Vagina (tissue), 2 donors: ENCODE measurements around the gene EIF5B.

ENCODE experiments used
- CTCF ChIP-seq, 3 experiments: fragments of 450-650 bp in 2 of 3; fragments of 200-600 bp in 1 of 3; sonication (generic) in 1 of 3; IDR thresholded peaks; one replicate each; pipeline ENCODE4 v1.5.1; 2017 to 2019; ENCODE audit warnings: antibody characterized with exemption in 3 of 3, mild to moderate bottlenecking in 2 of 3, moderate library complexity in 2 of 3
- POLR2A ChIP-seq, 2 donors: fragments of 450-650 bp; IDR thresholded peaks; one replicate each; pipeline ENCODE4 v1.6.1; 2017; ENCODE audit warnings: antibody characterized with exemption in 2 of 2, mild to moderate bottlenecking in 2 of 2, moderate library complexity in 2 of 2

GRCh38 chr2:99403084-99403483, 65.9 kb downstream of the EIF5B start:
- TF ChIP-seq CTCF (IDR thresholded peaks at IDR 0.05) (no peak), POLR2A (IDR thresholded peaks at IDR 0.05) (no peak)
